Stimulated activated CD4-positive, alpha-beta T cell treated with anti-CD3 and anti-CD28 coated beads, Interleukin-4, amount 100 ng/mL, for 24 hours (primary cell): ENCODE data around the gene PNKD.
"Not testable (repeated sequence)": the region's sequence is repeated elsewhere in the genome, so short reads cannot be mapped to it uniquely, and the experiment has no call there.

Experiments used
- DNase-seq: peaks from one replicate; pipeline ENCODE4 v3.0.0-alpha.2; 2020

Gene PNKD

GRCh38 chr2:218293715-218294429 is 23.6 kb downstream of the PNKD start:
- no peak for DNase-seq

- no peak for DNase-seq
These were observed 24.2 kb downstream of the PNKD start for GRCh38 chr2:218294430-218295022.

- DNase-seq = no peak
These were observed 24.7 kb downstream of the PNKD start for GRCh38 chr2:218295029-218295428.

- DNase-seq = no peak
These were observed 25.9 kb downstream of the PNKD start for GRCh38 chr2:218296200-218296599.

GRCh38 chr2:218296847-218297246 is 26.5 kb downstream of the PNKD start:
- DNase-seq = no peak

GRCh38 chr2:218298314-218298875 is 28.1 kb downstream of the PNKD start:
- DNase-seq = no peak

- no peak for DNase-seq
These were observed 29.8 kb downstream of the PNKD start for GRCh38 chr2:218300141-218300540.

- DNase-seq = peak; percentile 91
These were observed 31.0 kb downstream of the PNKD start for GRCh38 chr2:218301176-218301819.

- DNase-seq = no peak
These were observed 35.1 kb downstream of the PNKD start for GRCh38 chr2:218305383-218305782.

GRCh38 chr2:218306184-218306920 is 36.0 kb downstream of the PNKD start:
- DNase-seq = no peak

GRCh38 chr2:218307415-218308090 is 37.2 kb downstream of the PNKD start:
- no peak for DNase-seq

- DNase-seq = no peak
These were observed 40.7 kb downstream of the PNKD start for GRCh38 chr2:218310853-218311540.

GRCh38 chr2:218311541-218312266 is 41.4 kb downstream of the PNKD start:
- DNase-seq = not testable (repeated sequence)

- no peak for DNase-seq
These were observed 42.0 kb downstream of the PNKD start for GRCh38 chr2:218312267-218312756.

- DNase-seq = no peak
These were observed 43.0 kb downstream of the PNKD start for GRCh38 chr2:218313356-218313755.

GRCh38 chr2:218314764-218315163 is 44.4 kb downstream of the PNKD start:
- not testable (repeated sequence) for DNase-seq

- no peak for DNase-seq
These were observed 45.1 kb downstream of the PNKD start for GRCh38 chr2:218315397-218315796.

GRCh38 chr2:218317303-218317630 is 46.9 kb downstream of the PNKD start:
- DNase-seq = no peak

- DNase-seq = no peak
These were observed 47.5 kb downstream of the PNKD start for GRCh38 chr2:218317835-218318234.

GRCh38 chr2:218318241-218318640 is 47.9 kb downstream of the PNKD start:
- no peak for DNase-seq

- DNase-seq = no peak
These were observed 49.6 kb downstream of the PNKD start for GRCh38 chr2:218319813-218320365.
